ENCODE measurements around the gene RSKR. TPM values are rescaled to one million over a fixed set of nuclear protein-coding genes. Genes with fewer than 3 reads are reported as not detected.

The RSKR gene
- total and polyA plus RNA-seq, 2 donors from 2014 or later, result 4.1 to 10.2 TPM

DNA sequence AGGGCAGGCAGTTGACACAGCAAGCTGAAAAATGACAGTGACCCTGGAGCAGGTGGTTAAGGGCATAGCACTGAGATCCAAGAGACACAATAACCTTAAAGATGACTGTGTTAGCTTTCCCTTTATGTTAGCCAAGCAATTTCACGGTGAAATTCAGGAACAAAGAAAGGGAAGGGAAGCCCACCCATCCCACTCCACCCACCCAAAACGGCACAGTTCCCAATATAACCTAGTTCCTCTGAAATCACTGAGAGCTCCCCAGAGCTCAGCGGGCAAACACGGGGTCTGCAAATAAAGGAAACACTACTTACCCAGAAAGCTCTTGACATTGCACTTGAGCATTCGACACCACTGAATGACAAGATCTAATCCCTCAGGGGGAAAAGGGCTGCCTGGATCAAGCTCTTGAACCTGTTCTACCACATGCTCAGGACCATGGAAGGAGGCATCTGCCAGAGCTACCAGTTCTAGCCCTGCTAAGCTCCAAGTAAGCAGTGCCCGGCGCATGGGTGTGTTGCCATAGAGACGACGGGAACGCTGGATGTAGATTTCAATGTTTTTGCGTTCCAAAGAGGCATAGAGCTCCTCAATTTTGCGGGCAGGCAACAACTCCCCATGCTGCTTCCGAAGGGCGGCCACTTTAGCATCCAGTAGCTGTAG lies 20.4 kb upstream of the RSKR start:
- H3K9ac ChIP-seq (ENCODE audit: low read length in 3 of 3), result no peak overlapping the region
- H3K27ac ChIP-seq (ENCODE audit: low read depth in 2 of 2, low read length in 2 of 2), result no peak overlapping the region
- FAIRE-seq (no peak), DNase-seq (no peak)
- no peaks in the 10 kb centered on the region for H3K27me3 ChIP-seq (ENCODE audit: control insufficient read depth, insufficient read depth, low read length)
- intact Hi-C loops (cut with DNase I), result no loop called here
- H3K4me3 ChIP-seq (ENCODE audit: low read length in 3 of 3), result no peak overlapping the region
- TF ChIP-seq, protein P1, sequence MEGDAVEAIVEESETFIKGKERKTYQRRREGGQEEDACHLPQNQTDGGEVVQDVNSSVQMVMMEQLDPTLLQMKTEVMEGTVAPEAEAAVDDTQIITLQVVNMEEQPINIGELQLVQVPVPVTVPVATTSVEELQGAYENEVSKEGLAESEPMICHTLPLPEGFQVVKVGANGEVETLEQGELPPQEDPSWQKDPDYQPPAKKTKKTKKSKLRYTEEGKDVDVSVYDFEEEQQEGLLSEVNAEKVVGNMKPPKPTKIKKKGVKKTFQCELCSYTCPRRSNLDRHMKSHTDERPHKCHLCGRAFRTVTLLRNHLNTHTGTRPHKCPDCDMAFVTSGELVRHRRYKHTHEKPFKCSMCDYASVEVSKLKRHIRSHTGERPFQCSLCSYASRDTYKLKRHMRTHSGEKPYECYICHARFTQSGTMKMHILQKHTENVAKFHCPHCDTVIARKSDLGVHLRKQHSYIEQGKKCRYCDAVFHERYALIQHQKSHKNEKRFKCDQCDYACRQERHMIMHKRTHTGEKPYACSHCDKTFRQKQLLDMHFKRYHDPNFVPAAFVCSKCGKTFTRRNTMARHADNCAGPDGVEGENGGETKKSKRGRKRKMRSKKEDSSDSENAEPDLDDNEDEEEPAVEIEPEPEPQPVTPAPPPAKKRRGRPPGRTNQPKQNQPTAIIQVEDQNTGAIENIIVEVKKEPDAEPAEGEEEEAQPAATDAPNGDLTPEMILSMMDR (IDR thresholded peaks at IDR 0.05; ENCODE audit: borderline replicate concordance, extremely low read depth, insufficient read depth), result no peak
- H3K36me3 ChIP-seq (ENCODE audit: control insufficient read depth in 2 of 3, insufficient read depth in 3 of 3, low read length in 3 of 3), result peaks cover 20 to 81% (median 71%) of the 10 kb centered on the region in 3 donors
- H3K4me1 ChIP-seq (ENCODE audit: control insufficient read depth in 2 of 3, insufficient read depth in 2 of 3, low read depth in 1 of 3, low read length in 3 of 3), result no peaks in the 10 kb centered on the region
- no peaks in the 10 kb centered on the region for H3K9me3 ChIP-seq (ENCODE audit: control insufficient read depth in 2 of 3, insufficient read depth in 1 of 3, low read length in 3 of 3)

DNA sequence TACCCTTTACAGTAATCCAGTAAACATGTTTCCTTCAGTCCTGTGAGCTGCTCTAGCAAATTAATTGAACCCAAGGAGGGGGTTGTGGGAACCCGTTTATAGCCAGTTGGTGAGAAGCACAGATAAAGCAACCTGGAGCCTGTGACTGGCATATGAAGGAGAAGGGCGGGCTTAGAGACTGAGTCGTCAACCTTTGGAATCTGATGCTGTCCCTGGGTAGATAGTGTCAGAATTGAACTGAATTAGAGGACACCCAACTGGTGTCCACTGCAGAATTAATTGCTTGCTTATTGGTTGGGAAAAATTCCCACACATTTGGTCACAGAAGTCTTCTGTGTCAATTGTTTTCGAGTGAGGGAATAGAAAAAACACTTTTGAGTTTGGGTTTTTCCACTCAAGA lies 12.8 kb upstream of the RSKR start:
- H3K27ac ChIP-seq (ENCODE audit: low read depth in 2 of 2, low read length in 2 of 2), result peak overlapping the region in 1 of 2 donors; percentile 2
- no peaks in the 10 kb centered on the region for H3K9me3 ChIP-seq (ENCODE audit: control insufficient read depth in 2 of 3, insufficient read depth in 1 of 3, low read length in 3 of 3)
- no peak for DNase-seq
- H3K4me1 ChIP-seq (ENCODE audit: control insufficient read depth in 2 of 3, insufficient read depth in 2 of 3, low read depth in 1 of 3, low read length in 3 of 3), result no peaks in the 10 kb centered on the region
- FAIRE-seq, result no peak
- TF ChIP-seq, protein P1 (IDR thresholded peaks at IDR 0.05; ENCODE audit: borderline replicate concordance, extremely low read depth, insufficient read depth), result no peak
- intact Hi-C loops (cut with DNase I), result no loop called here
- H3K4me3 ChIP-seq (ENCODE audit: low read length in 3 of 3), result peak overlapping the region in 2 of 3 donors; percentile 27 to 28
- peaks cover 13 to 48% (median 41%) of the 10 kb centered on the region in 3 donors for H3K36me3 ChIP-seq (ENCODE audit: control insufficient read depth in 2 of 3, insufficient read depth in 3 of 3, low read length in 3 of 3)
- no peak overlapping the region for H3K9ac ChIP-seq (ENCODE audit: low read length in 3 of 3)
- H3K27me3 ChIP-seq (ENCODE audit: control insufficient read depth, insufficient read depth, low read length), result no peaks in the 10 kb centered on the region

DNA sequence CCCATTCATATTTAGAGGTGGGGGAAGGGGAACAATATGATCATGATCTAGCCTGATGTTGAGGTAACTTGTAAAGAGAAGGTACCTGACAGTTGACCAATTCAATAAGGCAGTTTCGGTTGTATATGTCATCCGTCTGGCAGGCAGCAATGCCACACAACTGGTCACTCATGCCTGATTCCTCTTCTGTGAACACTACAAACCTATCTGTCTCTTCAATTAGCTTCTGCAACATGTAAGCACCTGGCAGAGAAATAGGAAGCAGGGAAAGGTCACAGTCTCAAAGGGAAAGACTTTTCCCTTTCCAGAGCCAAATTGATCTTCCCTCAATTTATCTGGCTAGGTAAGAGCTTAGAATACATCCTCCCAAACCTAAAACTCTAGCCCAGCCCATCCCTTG lies 10.2 kb upstream of the RSKR start:
- peak overlapping the region in 2 of 3 donors; percentile 52 to 83 for H3K4me3 ChIP-seq (ENCODE audit: low read length in 3 of 3)
- peaks cover 13 to 60% (median 47%) of the 10 kb centered on the region in 3 donors for H3K36me3 ChIP-seq (ENCODE audit: control insufficient read depth in 2 of 3, insufficient read depth in 3 of 3, low read length in 3 of 3)
- intact Hi-C loops (cut with DNase I), result no loop called here
- peak overlapping the region in 1 of 3 donors; percentile 8 for H3K9ac ChIP-seq (ENCODE audit: low read length in 3 of 3)
- H3K9me3 ChIP-seq (ENCODE audit: control insufficient read depth in 2 of 3, insufficient read depth in 1 of 3, low read length in 3 of 3), result no peaks in the 10 kb centered on the region
- no peaks in the 10 kb centered on the region for H3K27me3 ChIP-seq (ENCODE audit: control insufficient read depth, insufficient read depth, low read length)
- no peaks in the 10 kb centered on the region for H3K4me1 ChIP-seq (ENCODE audit: control insufficient read depth in 2 of 3, insufficient read depth in 2 of 3, low read depth in 1 of 3, low read length in 3 of 3)
- DNase-seq (no peak), FAIRE-seq (no peak)
- H3K27ac ChIP-seq (ENCODE audit: low read depth in 2 of 2, low read length in 2 of 2), result peak overlapping the region; percentile 85 to 90
- TF ChIP-seq, protein P1 (IDR thresholded peaks at IDR 0.05; ENCODE audit: borderline replicate concordance, extremely low read depth, insufficient read depth), result no peak
